Fibroblast of lung (primary cell): ENCODE measurements around the gene TENT4A. TPM values are rescaled to one million over a fixed set of nuclear protein-coding genes. Genes with fewer than 3 reads are reported as not detected.
A peak's percentile ranks its signal among the peaks of the same experiment; 100 is the strongest.

Experiments used
- DNase-seq, 2 donors: peaks; one replicate each; pipeline versions ENCODE4 v3.0.0 to v3.0.0-alpha.2; 2010; ENCODE audit warnings: low read depth in 2 of 2
- H2AFZ ChIP-seq: 2 replicates; pipeline ENCODE4 v1.5.1; 2012; ENCODE audit warnings: low read length, control low read depth, inconsistent platforms
- H3K27ac ChIP-seq: 2 replicates; pipeline ENCODE4 v1.5.1; 2011; ENCODE audit warnings: low read length, control low read depth; ENCODE audit not compliant: insufficient read depth
- H3K27me3 ChIP-seq: 2 replicates; pipeline ENCODE4 v1.5.1; 2011; ENCODE audit warnings: mild to moderate bottlenecking, low read length; ENCODE audit not compliant: control insufficient read depth, insufficient read depth
- H3K36me3 ChIP-seq: 2 replicates; pipeline ENCODE4 v1.5.1; 2011; ENCODE audit warnings: low read length; ENCODE audit not compliant: control insufficient read depth, insufficient read depth
- H3K4me1 ChIP-seq: 2 replicates; pipeline ENCODE4 v1.5.1; 2011; ENCODE audit warnings: low read length; ENCODE audit not compliant: control insufficient read depth, insufficient read depth; ENCODE audit errors: extremely low read depth
- H3K4me2 ChIP-seq: 2 replicates; pipeline ENCODE4 v1.5.1; 2011; ENCODE audit warnings: low read length, control low read depth; ENCODE audit not compliant: insufficient read depth; ENCODE audit errors: extremely low read depth
- H3K4me3 ChIP-seq, 4 experiments: fragments of 200-600 bp in 1 of 4; sonication (generic) in 1 of 4; replicated peaks in 1 of 4; 2 replicates each; pipeline ENCODE4 v1.5.1; 2011 to 2016; ENCODE audit warnings: low read length in 4 of 4, low read depth in 3 of 4, mild to moderate bottlenecking in 3 of 4, control low read depth in 2 of 4, inconsistent platforms in 1 of 4, mixed read lengths in 1 of 4; ENCODE audit not compliant: insufficient read depth in 1 of 4; ENCODE audit errors: control extremely low read depth in 1 of 4
- H3K79me2 ChIP-seq: 2 replicates; pipeline ENCODE4 v1.5.1; 2012; ENCODE audit warnings: mild to moderate bottlenecking, low read length, inconsistent platforms; ENCODE audit not compliant: control insufficient read depth, insufficient read depth
- H3K9ac ChIP-seq: 2 replicates; pipeline ENCODE4 v1.5.1; 2011; ENCODE audit warnings: mild to moderate bottlenecking, low read length, control low read depth; ENCODE audit not compliant: insufficient read depth
- H3K9me3 ChIP-seq: 2 replicates; pipeline ENCODE4 v1.5.1; 2012; ENCODE audit warnings: low read depth, low read length; ENCODE audit not compliant: control insufficient read depth, insufficient read depth
- H4K20me1 ChIP-seq: 2 replicates; pipeline ENCODE4 v1.5.1; 2011; ENCODE audit warnings: low read length; ENCODE audit not compliant: control insufficient read depth, insufficient read depth; ENCODE audit errors: extremely low read depth
- EZH2 ChIP-seq: IDR thresholded peaks from 2 replicates; pipeline ENCODE4 v1.5.1; 2012; ENCODE audit warnings: low read length, control low read depth, mild to moderate bottlenecking; ENCODE audit errors: missing control alignments
- polyA plus RNA-seq, 2 donors: library from polyadenylated mRNA; depleted of rRNA in 1 of 2; stranded (reverse) in 1 of 2; unstranded in 1 of 2; fragments of >200 nt; gene quantifications; 2 replicates each; pipeline ENCODE4 v1.2.1, GENCODE V29; 2011 to 2012; ENCODE audit warnings: missing spikeins in 1 of 2
- total RNA-seq: library from RNA; depleted of rRNA; stranded (reverse); fragments of >200 nt; gene quantifications from 2 replicates; pipeline ENCODE4 v1.2.1, GENCODE V29; 2014
- TF ChIP-seq, protein P1 (sequence below), 2 donors: IDR thresholded peaks in 1 of 2; conservative IDR thresholded peaks in 1 of 2; 1 replicate in 1 of 2; 2 replicates in 1 of 2; pipeline ENCODE4 v1.5.1; 2011 to 2012; ENCODE audit warnings: low read length in 2 of 2, control low read depth in 1 of 2, inconsistent platforms in 1 of 2, low read depth in 1 of 2, mild to moderate bottlenecking in 1 of 2

TENT4A gene
- total and polyA plus RNA-seq, 2 donors (not counting 1 experiment from before 2014, with no cell fraction given) = 3.1 to 10.4 TPM

DNA sequence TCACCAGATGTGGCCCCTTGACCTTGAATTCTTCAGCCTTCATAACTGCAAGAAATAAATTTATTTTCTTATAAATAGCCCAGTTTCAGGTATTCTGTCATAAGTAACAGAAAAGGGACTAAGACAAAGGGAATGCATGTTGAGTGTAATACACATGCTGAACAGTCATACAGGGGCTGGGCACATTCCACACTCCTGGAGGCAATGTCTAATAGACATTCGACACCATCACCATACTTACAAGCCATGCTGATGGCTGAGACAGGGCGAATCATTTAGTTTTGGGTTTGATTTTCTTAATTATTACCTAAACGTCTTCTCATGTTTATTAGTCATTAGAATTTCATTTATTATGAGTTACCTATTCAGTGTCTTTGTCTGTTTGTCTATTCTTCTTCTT lies 68.5 kb downstream of the TENT4A start:
- Histone ChIP-seq H4K20me1 (no peaks in the 10 kb centered on the region), H3K9me3 (no peaks in the 10 kb centered on the region), H3K36me3 (no peaks in the 10 kb centered on the region), H3K4me2 (no peak overlapping the region), H3K27ac (no peak overlapping the region), H2AFZ (no peak overlapping the region), H3K9ac (no peak overlapping the region), H3K4me3 (no peak overlapping the region), H3K27me3 (no peaks in the 10 kb centered on the region), H3K4me1 (no peaks in the 10 kb centered on the region), H3K79me2 (no peaks in the 10 kb centered on the region)
- DNase-seq = peak in 1 of 2 donors; percentile 40
- TF ChIP-seq EZH2 = no peak
- TF ChIP-seq, protein P1, sequence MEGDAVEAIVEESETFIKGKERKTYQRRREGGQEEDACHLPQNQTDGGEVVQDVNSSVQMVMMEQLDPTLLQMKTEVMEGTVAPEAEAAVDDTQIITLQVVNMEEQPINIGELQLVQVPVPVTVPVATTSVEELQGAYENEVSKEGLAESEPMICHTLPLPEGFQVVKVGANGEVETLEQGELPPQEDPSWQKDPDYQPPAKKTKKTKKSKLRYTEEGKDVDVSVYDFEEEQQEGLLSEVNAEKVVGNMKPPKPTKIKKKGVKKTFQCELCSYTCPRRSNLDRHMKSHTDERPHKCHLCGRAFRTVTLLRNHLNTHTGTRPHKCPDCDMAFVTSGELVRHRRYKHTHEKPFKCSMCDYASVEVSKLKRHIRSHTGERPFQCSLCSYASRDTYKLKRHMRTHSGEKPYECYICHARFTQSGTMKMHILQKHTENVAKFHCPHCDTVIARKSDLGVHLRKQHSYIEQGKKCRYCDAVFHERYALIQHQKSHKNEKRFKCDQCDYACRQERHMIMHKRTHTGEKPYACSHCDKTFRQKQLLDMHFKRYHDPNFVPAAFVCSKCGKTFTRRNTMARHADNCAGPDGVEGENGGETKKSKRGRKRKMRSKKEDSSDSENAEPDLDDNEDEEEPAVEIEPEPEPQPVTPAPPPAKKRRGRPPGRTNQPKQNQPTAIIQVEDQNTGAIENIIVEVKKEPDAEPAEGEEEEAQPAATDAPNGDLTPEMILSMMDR (conservative IDR thresholded peaks at IDR 0.05 in 1 of 2, IDR thresholded peaks at IDR 0.05 in 1 of 2; ENCODE audit: low read depth in 1 of 2, low read length in 2 of 2) = no peak

DNA sequence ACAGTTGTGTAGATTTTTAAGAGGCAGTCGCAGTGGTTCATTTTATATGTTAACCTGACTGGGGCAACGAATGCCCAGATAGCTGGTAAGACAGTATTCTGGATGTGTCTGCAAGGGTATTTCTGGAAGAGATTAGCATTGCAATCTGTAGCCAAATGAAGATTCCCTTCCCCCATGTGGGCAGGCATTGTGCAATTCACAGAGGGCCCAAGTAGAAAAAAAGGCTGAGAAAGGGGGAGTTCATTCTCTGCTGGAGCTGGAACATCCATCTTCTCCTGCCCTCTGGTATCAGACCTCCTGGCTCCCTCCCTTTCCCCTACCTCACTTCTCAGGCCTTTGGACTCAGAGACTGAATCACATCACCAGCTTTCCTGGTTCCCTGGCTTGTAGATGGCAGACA lies 70.6 kb downstream of the TENT4A start:
- H3K9ac ChIP-seq = no peak overlapping the region
- no peaks in the 10 kb centered on the region for H3K27me3 ChIP-seq
- H2AFZ ChIP-seq = no peak overlapping the region
- no peak for DNase-seq
- no peaks in the 10 kb centered on the region for H4K20me1 ChIP-seq
- H3K79me2 ChIP-seq = no peaks in the 10 kb centered on the region
- no peak overlapping the region for H3K4me2 ChIP-seq
- no peaks in the 10 kb centered on the region for H3K4me1 ChIP-seq
- no peak overlapping the region for H3K4me3 ChIP-seq
- TF ChIP-seq, protein P1 (conservative IDR thresholded peaks at IDR 0.05 in 1 of 2, IDR thresholded peaks at IDR 0.05 in 1 of 2; ENCODE audit: low read depth in 1 of 2, low read length in 2 of 2) = no peak
- no peak for TF ChIP-seq EZH2
- H3K27ac ChIP-seq = no peak overlapping the region
- H3K9me3 ChIP-seq = no peaks in the 10 kb centered on the region
- no peaks in the 10 kb centered on the region for H3K36me3 ChIP-seq

DNA sequence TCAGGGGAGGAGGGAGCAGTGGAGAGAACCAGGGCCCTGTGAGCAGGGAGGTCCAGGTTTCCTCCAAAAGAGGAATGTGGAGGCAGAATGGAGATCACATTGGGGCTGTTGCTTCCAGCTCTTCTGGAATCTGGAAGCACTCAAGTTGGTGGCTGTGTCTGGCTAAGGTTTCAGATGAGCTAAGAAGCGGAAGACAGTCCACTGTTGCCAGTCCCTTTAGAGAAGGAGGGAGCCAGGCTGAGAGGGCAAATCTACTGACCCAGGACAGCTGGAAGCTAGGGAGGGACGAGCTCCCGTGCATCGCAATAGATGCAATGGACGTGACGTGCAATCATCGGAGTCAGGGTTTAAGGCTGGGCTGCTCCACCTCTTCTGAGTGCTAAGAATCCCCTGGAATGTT lies 71.2 kb downstream of the TENT4A start:
- Histone ChIP-seq H3K36me3 (no peaks in the 10 kb centered on the region), H3K27me3 (no peaks in the 10 kb centered on the region), H3K27ac (no peak overlapping the region), H3K79me2 (no peaks in the 10 kb centered on the region), H3K9ac (no peak overlapping the region), H3K4me3 (no peak overlapping the region), H2AFZ (no peak overlapping the region), H3K9me3 (no peaks in the 10 kb centered on the region), H4K20me1 (no peaks in the 10 kb centered on the region), H3K4me2 (no peak overlapping the region), H3K4me1 (no peaks in the 10 kb centered on the region)
- DNase-seq = no peak
- no peak for TF ChIP-seq EZH2
- TF ChIP-seq, protein P1 (conservative IDR thresholded peaks at IDR 0.05 in 1 of 2, IDR thresholded peaks at IDR 0.05 in 1 of 2; ENCODE audit: low read depth in 1 of 2, low read length in 2 of 2) = no peak
